Endodermal cell (in vitro differentiated cells): ENCODE data around the gene ZNF691. TPM values are rescaled to one million over a fixed set of nuclear protein-coding genes. Genes with fewer than 3 reads are reported as not detected.

Experiments used
- DNase-seq: peaks from one replicate; pipeline ENCODE4 v3.0.0-alpha.2; 2017
- H3K27ac ChIP-seq: 2 replicates; pipeline ENCODE4 v1.5.1; 2013; ENCODE audit warnings: mild to moderate bottlenecking, low read depth, low read length, moderate library complexity
- H3K27me3 ChIP-seq: 2 replicates; pipeline ENCODE4 v1.6.1; 2013; ENCODE audit warnings: mild to moderate bottlenecking, low read length, moderate library complexity; ENCODE audit not compliant: insufficient read depth, control insufficient read depth, poor library complexity, severe bottlenecking
- H3K36me3 ChIP-seq: 2 replicates; pipeline ENCODE4 v1.7.0; 2013; ENCODE audit warnings: mild to moderate bottlenecking, low read length, moderate library complexity; ENCODE audit not compliant: control insufficient read depth, insufficient read depth
- H3K4me1 ChIP-seq: one replicate; pipeline ENCODE4 v1.7.0; 2013; ENCODE audit warnings: low read length; ENCODE audit not compliant: control insufficient read depth, insufficient read depth
- H3K4me3 ChIP-seq: 2 replicates; pipeline ENCODE4 v1.5.1; 2013; ENCODE audit warnings: mild to moderate bottlenecking, low read length, moderate library complexity
- H3K9ac ChIP-seq: 2 replicates; pipeline ENCODE4 v1.6.1; 2013; ENCODE audit warnings: mild to moderate bottlenecking, low read length, moderate library complexity; ENCODE audit not compliant: poor library complexity, severe bottlenecking; ENCODE audit errors: extremely low read depth
- H3K9me3 ChIP-seq: 2 replicates; pipeline ENCODE4 v1.6.1; 2013; ENCODE audit warnings: mild to moderate bottlenecking, low read length, moderate library complexity; ENCODE audit not compliant: control insufficient read depth
- H3K27ac Mint-ChIP-seq: 2 replicates; pipeline ENCODE4 v1.8.0; 2020; ENCODE audit warnings: mixed read lengths
- H3K27me3 Mint-ChIP-seq: 2 replicates; pipeline ENCODE4 v1.8.0; 2021; ENCODE audit warnings: mild to moderate bottlenecking, mixed read lengths; ENCODE audit not compliant: insufficient read depth
- H3K36me3 Mint-ChIP-seq: 2 replicates; pipeline ENCODE4 v1.8.0; 2020; ENCODE audit warnings: low read depth, mixed read lengths
- H3K4me1 Mint-ChIP-seq: 2 replicates; pipeline ENCODE4 v1.8.0; 2020; ENCODE audit warnings: mixed read lengths
- H3K4me3 Mint-ChIP-seq: 2 replicates; pipeline ENCODE4 v1.8.0; 2020; ENCODE audit warnings: mild to moderate bottlenecking, moderate library complexity, mixed read lengths
- H3K9me3 Mint-ChIP-seq: 2 replicates; pipeline ENCODE4 v1.8.0; 2020; ENCODE audit warnings: mild to moderate bottlenecking, mixed read lengths
- CTCF ChIP-seq: fragments of 200-600 bp; sonication (generic); conservative IDR thresholded peaks from 2 replicates; pipeline ENCODE4 v1.5.0; 2021; ENCODE audit warnings: antibody characterized with exemption, mild to moderate bottlenecking
- WGBS, 2 experiments: methylation state at CpG; one replicate each; pipeline versions ENCODE4 v1.1.5 to v1.1.7; 2013; ENCODE audit warnings: missing lambda C conversion rate in 2 of 2, mixed read lengths in 1 of 2; ENCODE audit not compliant: insufficient coverage in 1 of 2, insufficient read length in 1 of 2; 5-methylcytosine and 5-hydroxymethylcytosine counted together
- total RNA-seq, 2 donors: library from RNA; stranded (reverse); fragmentation: NEBNext Ultra II Directional in 1 of 2; extraction: Animal tissue kit (Norgen Biotek cat#: 25700) in 1 of 2; gene quantifications; 2 replicates in 1 of 2; 3 replicates in 1 of 2; pipeline ENCODE4 v1.2.1, GENCODE V29; 2021

ZNF691 gene
- total RNA-seq, 2 donors from 2014 or later, result 15.5 to 16.6 TPM

GRCh38 chr1:42845866-42846256, 552 bp upstream of the ZNF691 start:
- Histone ChIP-seq H3K9ac (peak overlapping the region; percentile 44), H3K27ac (no peak overlapping the region)

GRCh38 chr1:42847111-42847595, 740 bp downstream of the ZNF691 start:
- H3K36me3 ChIP-seq, result peaks cover 30% of the 10 kb centered on the region
- H3K9ac ChIP-seq, result peak overlapping the region; percentile 39
- Mint-ChIP-seq H3K27me3 (no peaks in the 10 kb centered on the region), H3K36me3 (peaks cover 51% of the 10 kb centered on the region), H3K9me3 (peaks cover 23% of the 10 kb centered on the region), H3K27ac (peak overlapping the region; percentile 81), H3K4me3 (peak overlapping the region; percentile 90), H3K4me1 (peaks cover 12% of the 10 kb centered on the region)
- TF ChIP-seq CTCF, result no peak
- H3K4me3 ChIP-seq, result peak overlapping the region; percentile 87
- no peak for DNase-seq
- H3K9me3 ChIP-seq, result peaks cover 23% of the 10 kb centered on the region
- peaks cover 3% of the 10 kb centered on the region for H3K4me1 ChIP-seq
- no peak overlapping the region for H3K27ac ChIP-seq
- H3K27me3 ChIP-seq, result no peaks in the 10 kb centered on the region
- WGBS, 2 experiments, result 14 to 25% methylated on average over 2 to 6 of the region's 6 CpGs

More at GRCh38 chr1:42845866-42846256, 552 bp upstream of the ZNF691 start:
- no peaks in the 10 kb centered on the region for H3K27me3 Mint-ChIP-seq
- H3K27me3 ChIP-seq, result no peaks in the 10 kb centered on the region
- 0 to 14% methylated on average over 7 to 10 of the region's 10 CpGs for WGBS, 2 experiments
- H3K4me1 Mint-ChIP-seq, result peaks cover 12% of the 10 kb centered on the region
- H3K36me3 Mint-ChIP-seq, result peaks cover 43% of the 10 kb centered on the region
- peak overlapping the region; percentile 63 for H3K27ac Mint-ChIP-seq
- peaks cover 3% of the 10 kb centered on the region for H3K4me1 ChIP-seq
- peak overlapping the region; percentile 90 for H3K4me3 Mint-ChIP-seq
- H3K9me3 Mint-ChIP-seq, result peaks cover 15% of the 10 kb centered on the region
- H3K9me3 ChIP-seq, result peaks cover 22% of the 10 kb centered on the region
- H3K36me3 ChIP-seq, result peaks cover 18% of the 10 kb centered on the region
- TF ChIP-seq CTCF, result no peak
- DNase-seq, result no peak
- peak overlapping the region; percentile 87 for H3K4me3 ChIP-seq

- H3K9me3 ChIP-seq, result peaks cover 23% of the 10 kb centered on the region
- no peak overlapping the region for H3K9ac ChIP-seq
- Mint-ChIP-seq H3K9me3 (peaks cover 23% of the 10 kb centered on the region), H3K4me1 (peaks cover 12% of the 10 kb centered on the region), H3K4me3 (peak overlapping the region; percentile 90), H3K36me3 (peaks cover 50% of the 10 kb centered on the region), H3K27ac (no peak overlapping the region), H3K27me3 (no peaks in the 10 kb centered on the region)
- H3K27me3 ChIP-seq, result no peaks in the 10 kb centered on the region
- 78 to 90% methylated on average over 2 to 6 of the region's 6 CpGs for WGBS, 2 experiments
- H3K4me1 ChIP-seq, result peaks cover 3% of the 10 kb centered on the region
- peak overlapping the region; percentile 87 for H3K4me3 ChIP-seq
- TF ChIP-seq CTCF, result no peak
- DNase-seq, result no peak
- H3K36me3 ChIP-seq, result peaks cover 36% of the 10 kb centered on the region
- H3K27ac ChIP-seq, result no peak overlapping the region
These were observed 1.5 kb downstream of the ZNF691 start for GRCh38 chr1:42847721-42848460.
